HCT116 (cell line): ENCODE measurements around the gene ZNF497. TPM values are rescaled to one million over a fixed set of nuclear protein-coding genes. Genes with fewer than 3 reads are reported as not detected.

ENCODE experiments used
- ATAC-seq: fragments of 200-7000 bp; cut with Tn5 transposase; 2 replicates; pipeline ENCODE4 v1.9.1; 2020; ENCODE audit warnings: mild to moderate bottlenecking, moderate library complexity
- BruUV-seq: library from RNA; stranded (reverse); fragments of 400-500 nt; replicated peaks from 2 replicates; lab custom pipeline; 2021; lab: Mats Ljungman, UMichigan
- CTCF ChIA-PET: fragments of 300-600 bp; sonication (Branson Sonifier 250); formaldehyde crosslinking; loops from one replicate; lab custom pipeline; 2021; ENCODE audit warnings: antibody characterized with exemption; lab: Charles Lee
- POLR2A ChIA-PET: fragments of 300-600, 350-600 bp; sonication (Branson Sonifier 250); formaldehyde crosslinking; loops from one replicate; lab custom pipeline; 2021; ENCODE audit warnings: antibody characterized with exemption; lab: Charles Lee
- RAD21 ChIA-PET, 2 experiments: fragments of 300-600 bp; sonication (Branson Sonifier 250); formaldehyde crosslinking; loops; one replicate each; lab custom pipeline; 2023; ENCODE audit warnings: low total read pairs in 2 of 2; ENCODE audit not compliant: uncharacterized antibody in 2 of 2, unreplicated experiment in 2 of 2, low non-redundant PET in 1 of 2; lab: Charles Lee
- DNase-seq: peaks from one replicate; pipeline ENCODE4 v3.0.0-alpha.2; 2010; ENCODE audit warnings: low read depth, low spot score
- H2AFZ ChIP-seq: fragments of 200-600 bp; shearing (Covaris generic), sonication (generic); 2 replicates; pipeline ENCODE4 v1.6.1; 2017; ENCODE audit warnings: low read depth, mixed run types, mixed read lengths, antibody characterized with exemption, low read length; ENCODE audit not compliant: poor library complexity, severe bottlenecking
- H3K27ac ChIP-seq: 2 replicates; pipeline ENCODE4 v1.5.1; 2012; ENCODE audit warnings: low read depth, low read length
- H3K27me3 ChIP-seq: fragments of 200-600 bp; sonication (generic); 2 replicates; pipeline ENCODE4 v1.6.1; 2016; ENCODE audit warnings: mixed run types, low read length, mixed read lengths; ENCODE audit not compliant: insufficient read depth
- H3K36me3 ChIP-seq, 2 experiments: fragments of 200-500 bp in 1 of 2; fragments of 200-600 bp in 1 of 2; sonication (Bioruptor generic) in 1 of 2; sonication (generic) in 1 of 2; 2 replicates each; pipeline versions ENCODE4 v1.5.1 to v1.6.1; 2014 to 2016; ENCODE audit warnings: low read length in 2 of 2, inconsistent platforms in 1 of 2, mixed read lengths in 1 of 2, mixed run types in 1 of 2; ENCODE audit not compliant: insufficient read depth in 2 of 2, control insufficient read depth in 1 of 2
- H3K4me1 ChIP-seq, 2 experiments: fragments of 200-600 bp in 1 of 2; sonication (generic) in 1 of 2; 2 replicates each; pipeline versions ENCODE4 v1.5.1 to v1.6.1; 2012 to 2017; ENCODE audit warnings: low read length in 2 of 2, inconsistent platforms in 1 of 2, mild to moderate bottlenecking in 1 of 2, mixed read lengths in 1 of 2, mixed run types in 1 of 2, moderate library complexity in 1 of 2; ENCODE audit not compliant: insufficient read depth in 2 of 2, control insufficient read depth in 1 of 2
- H3K4me2 ChIP-seq: fragments of 200-600 bp; sonication (generic); 2 replicates; pipeline ENCODE4 v1.6.1; 2017; ENCODE audit warnings: mixed run types, low read length, mixed read lengths
- H3K4me3 ChIP-seq, 2 experiments: fragments of 200-600 bp in 1 of 2; sonication (generic) in 1 of 2; replicated peaks in 1 of 2; 2 replicates each; pipeline ENCODE4 v1.5.1; 2011 to 2016; ENCODE audit warnings: low read length in 2 of 2, control low read depth in 1 of 2, low read depth in 1 of 2, mild to moderate bottlenecking in 1 of 2, mixed read lengths in 1 of 2, mixed run types in 1 of 2
- H3K79me2 ChIP-seq: fragments of 200-600 bp; sonication (generic); 2 replicates; pipeline ENCODE4 v1.6.1; 2017; ENCODE audit warnings: mild to moderate bottlenecking, mixed run types, low read length, moderate library complexity, mixed read lengths; ENCODE audit not compliant: insufficient read depth
- H3K9ac ChIP-seq: fragments of 200-600 bp; sonication (generic); 2 replicates; pipeline ENCODE4 v1.6.1; 2016; ENCODE audit warnings: low read length, mixed read lengths
- H3K9me2 ChIP-seq: fragments of 200-600 bp; sonication (generic), shearing (Covaris generic); 2 replicates; pipeline ENCODE4 v1.6.1; 2017; ENCODE audit warnings: mixed run types, mild to moderate bottlenecking, moderate library complexity; ENCODE audit not compliant: insufficient read depth
- H3K9me3 ChIP-seq, 2 experiments: fragments of 200-500 bp in 1 of 2; fragments of 200-600 bp in 1 of 2; sonication (Bioruptor generic) in 1 of 2; sonication (generic) in 1 of 2; 2 replicates each; pipeline ENCODE4 v1.6.1; 2014 to 2017; ENCODE audit warnings: low read length in 2 of 2, mixed read lengths in 2 of 2, inconsistent platforms in 1 of 2, low read depth in 1 of 2, mild to moderate bottlenecking in 1 of 2, mixed run types in 1 of 2, moderate library complexity in 1 of 2; ENCODE audit not compliant: control insufficient read depth in 1 of 2, insufficient read depth in 1 of 2
- H4K20me1 ChIP-seq: fragments of 200-600 bp; sonication (generic), shearing (Covaris generic); 2 replicates; pipeline ENCODE4 v1.6.1; 2017; ENCODE audit warnings: mixed run types, mild to moderate bottlenecking, moderate library complexity; ENCODE audit not compliant: insufficient read depth
- CEBPB ChIP-seq: IDR thresholded peaks from 2 replicates; pipeline ENCODE4 v1.6.1; 2012; ENCODE audit warnings: low read depth
- EGR1 ChIP-seq: IDR thresholded peaks from 2 replicates; pipeline ENCODE4 v1.6.1; 2012; ENCODE audit warnings: low read depth
- ELF1 ChIP-seq: IDR thresholded peaks from 2 replicates; pipeline ENCODE4 v1.6.1; 2012; ENCODE audit warnings: low read depth, borderline replicate concordance
- EZH2 ChIP-seq: fragments of 200-600 bp; sonication (generic); IDR thresholded peaks from 2 replicates; pipeline ENCODE4 v1.6.1; 2017; ENCODE audit warnings: antibody characterized with exemption, mixed run types
- EZH2phosphoT487 ChIP-seq: fragments of 200-600 bp; IDR thresholded peaks from 2 replicates; pipeline ENCODE4 v1.6.1; 2018; ENCODE audit warnings: antibody characterized with exemption, borderline replicate concordance
- FOSL1 ChIP-seq: IDR thresholded peaks from 2 replicates; pipeline ENCODE4 v1.6.1; 2012; ENCODE audit warnings: low read depth
- JUND ChIP-seq: IDR thresholded peaks from 2 replicates; pipeline ENCODE4 v1.6.1; 2012
- POLR2A ChIP-seq: IDR thresholded peaks from 2 replicates; pipeline ENCODE4 v1.7.0; 2011; ENCODE audit warnings: borderline replicate concordance; ENCODE audit not compliant: insufficient read depth, insufficient read length; ENCODE audit errors: extremely low read depth
- RAD21 ChIP-seq: IDR thresholded peaks from 2 replicates; pipeline ENCODE4 v1.6.1; 2012; ENCODE audit warnings: low read depth, mild to moderate bottlenecking
- REST ChIP-seq: IDR thresholded peaks from 2 replicates; pipeline ENCODE4 v1.6.1; 2012; ENCODE audit warnings: low read depth
- SIN3A ChIP-seq: IDR thresholded peaks from 2 replicates; pipeline ENCODE4 v1.6.1; 2012; ENCODE audit warnings: low read depth
- SRF ChIP-seq: IDR thresholded peaks from 2 replicates; pipeline ENCODE4 v1.6.1; 2012; ENCODE audit warnings: low read depth
- TCF7L2 ChIP-seq: IDR thresholded peaks from 2 replicates; pipeline ENCODE4 v1.7.0; 2011; ENCODE audit warnings: borderline replicate concordance, inconsistent platforms; ENCODE audit not compliant: insufficient read depth, insufficient read length; ENCODE audit errors: extremely low read depth
- ZBTB33 ChIP-seq: IDR thresholded peaks from 2 replicates; pipeline ENCODE4 v1.6.1; 2011; ENCODE audit warnings: mild to moderate bottlenecking, low read length, moderate library complexity; ENCODE audit not compliant: insufficient replicate concordance; ENCODE audit errors: extremely low read depth
- ZFX ChIP-seq: fragments of 450-650 bp; IDR thresholded peaks from 2 replicates; pipeline ENCODE4 v1.6.1; 2017
- intact Hi-C: fragments of 100-400 bp; cut with micrococcal nuclease; formaldehyde crosslinking; loops from 2 replicates; pipeline ENCODE4 v1.10.0; 2022
- total RNA-seq: library from RNA; stranded (reverse); gene quantifications from one replicate; pipeline ENCODE4 v1.2.1, GENCODE V29; 2021; ENCODE audit not compliant: unreplicated experiment
- TF ChIP-seq, protein P1 (sequence below): IDR thresholded peaks from 2 replicates; pipeline ENCODE4 v1.6.1; 2012

The ZNF497 gene
- total RNA-seq, 1 experiment from 2014 or later = 5.1 TPM

DNA sequence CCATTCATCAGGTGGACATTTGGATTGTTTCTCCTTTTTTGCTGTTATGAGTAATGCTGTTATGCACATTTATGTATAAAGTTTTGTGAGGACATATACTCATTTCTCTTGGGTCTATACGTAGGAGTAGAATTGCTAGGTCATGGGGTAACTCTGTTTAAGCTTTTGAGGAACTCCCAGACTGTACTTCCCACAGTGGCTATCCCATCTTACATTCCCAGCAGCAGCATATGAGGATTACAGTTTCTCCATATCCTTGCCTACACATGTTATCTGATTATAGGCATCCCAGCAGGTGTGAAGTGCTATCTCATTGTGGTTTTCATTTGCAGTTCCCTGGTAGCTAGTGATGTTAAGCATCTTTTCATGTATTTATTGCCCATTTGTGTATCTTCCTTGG is 29.9 kb downstream of the ZNF497 start:
- H2AFZ ChIP-seq = no peak overlapping the region
- H3K4me3 ChIP-seq = no peak overlapping the region
- TF ChIP-seq EZH2phosphoT487 (no peak), ZFX (no peak), ELF1 (no peak), SIN3A (no peak), FOSL1 (no peak), ZBTB33 (no peak), SRF (no peak), TCF7L2 (no peak), EGR1 (no peak), CEBPB (no peak), POLR2A (no peak), RAD21 (no peak), JUND (no peak), REST (no peak), EZH2 (no peak)
- TF ChIP-seq, protein P1, sequence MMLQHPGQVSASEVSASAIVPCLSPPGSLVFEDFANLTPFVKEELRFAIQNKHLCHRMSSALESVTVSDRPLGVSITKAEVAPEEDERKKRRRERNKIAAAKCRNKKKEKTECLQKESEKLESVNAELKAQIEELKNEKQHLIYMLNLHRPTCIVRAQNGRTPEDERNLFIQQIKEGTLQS = no peak
- peaks cover 17% of the 10 kb centered on the region for H3K79me2 ChIP-seq
- H3K27me3 ChIP-seq = no peaks in the 10 kb centered on the region
- DNase-seq = no peak
- H3K9me2 ChIP-seq = no peaks in the 10 kb centered on the region
- no peak overlapping the region for H3K9ac ChIP-seq
- no peaks in the 10 kb centered on the region for H4K20me1 ChIP-seq
- ATAC-seq = no peak
- H3K4me1 ChIP-seq = peaks cover 8 to 14% of the 10 kb centered on the region in 2 experiments; a peak in 3 of 4 replicates
- intact Hi-C loops = no loop called here
- no TSS peak for BruUV-seq
- no peak overlapping the region for H3K4me2 ChIP-seq
- peaks cover 0 to 7% of the 10 kb centered on the region in 2 experiments; a peak in 1 of 4 replicates for H3K36me3 ChIP-seq
- no peaks in the 10 kb centered on the region for H3K9me3 ChIP-seq
- no peak overlapping the region for H3K27ac ChIP-seq
- POLR2A ChIA-PET = interaction anchor here (2.2 kb wide), 1 partner anchor 30 kb away, joined by 5 read pairs; the partner anchor contains the start of gene ZNF497
- CTCF ChIA-PET = no interaction called here
- RAD21 ChIA-PET = no interaction called here
